Measurements from ENCODE around the gene LUC7L3. TPM values are rescaled to one million over a fixed set of nuclear protein-coding genes. Genes with fewer than 3 reads are reported as not detected.
"Not testable (repeated sequence)": the region's sequence is repeated elsewhere in the genome, so short reads cannot be mapped to it uniquely, and the experiment has no call there.

Gene LUC7L3
- total RNA-seq, 4 donors from 2014 or later: 31.6 to 70.2 (median 51.6) TPM

DNA sequence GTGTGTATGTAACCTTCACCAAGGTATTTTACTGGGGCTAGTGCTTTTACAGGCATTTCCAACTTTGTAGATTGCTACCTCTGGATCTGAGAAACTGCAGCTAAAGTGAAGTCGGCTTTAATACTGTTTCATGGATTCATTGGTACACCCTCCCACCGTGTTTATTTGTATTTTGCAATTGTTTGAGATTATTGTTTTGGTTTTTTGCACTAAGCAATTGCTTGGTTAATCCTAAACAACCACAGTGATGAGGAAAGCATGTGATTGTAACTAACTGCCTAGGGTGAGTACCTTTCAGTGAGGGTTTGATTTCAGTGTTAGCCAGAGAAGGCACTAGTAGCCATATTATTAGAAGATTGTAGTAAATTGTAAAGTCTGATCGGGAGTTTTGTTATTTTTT, 3.3 kb downstream of the LUC7L3 start:
- no peak overlapping the region for H3K4me3 ChIP-seq (ENCODE audit: low read depth, poor library complexity, severe bottlenecking)
- DNase-seq (ENCODE audit: low spot score in 2 of 2): no peak
- WGBS, 2 donors: 36 to 39% methylated on average over 3 of the region's 3 CpGs
- intact Hi-C loops (cut with DNase I; ENCODE audit: low total_unique reads): no loop called here
- TF ChIP-seq POLR2A (IDR thresholded peaks at IDR 0.05) (no peak), CTCF (IDR thresholded peaks at IDR 0.05) (no peak)

- intact Hi-C loops (cut with DNase I; ENCODE audit: low total_unique reads); DNase-seq (ENCODE audit: low spot score in 2 of 2); H3K4me3 ChIP-seq (ENCODE audit: low read depth, poor library complexity, severe bottlenecking): not testable (repeated sequence)
- 90 to 95% methylated on average over 6 of the region's 6 CpGs for WGBS, 2 donors
These were observed 5.2 kb downstream of the LUC7L3 start for GRCh38 chr17:50724622-50725021.

GRCh38 chr17:50725769-50726655, 6.6 kb downstream of the LUC7L3 start:
- intact Hi-C loops (cut with DNase I; ENCODE audit: low total_unique reads): no loop called here
- TF ChIP-seq CTCF (IDR thresholded peaks at IDR 0.05) (no peak), POLR2A (IDR thresholded peaks at IDR 0.05) (no peak)
- DNase-seq (ENCODE audit: low spot score in 2 of 2): no peak
- no peak overlapping the region for H3K4me3 ChIP-seq (ENCODE audit: low read depth, poor library complexity, severe bottlenecking)
- 77 to 80% methylated on average over 12 of the region's 12 CpGs for WGBS, 2 donors

DNA sequence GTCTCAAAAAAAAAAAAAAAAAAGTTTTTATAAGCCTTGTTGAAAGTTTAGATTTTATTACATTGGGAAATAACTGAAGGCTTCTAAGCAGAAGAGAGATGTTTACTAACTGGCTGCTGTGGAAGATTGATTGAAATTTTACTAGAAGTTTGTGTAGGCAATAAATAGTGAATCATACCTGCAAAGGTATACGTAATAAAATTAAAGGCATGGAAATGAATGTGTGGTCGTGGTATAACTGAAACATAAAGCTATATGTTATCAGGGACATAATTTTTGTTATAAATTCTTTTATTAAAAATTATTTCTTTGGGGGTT, 8.7 kb downstream of the LUC7L3 start:
- H3K4me3 ChIP-seq (ENCODE audit: low read depth, poor library complexity, severe bottlenecking): no peak overlapping the region
- intact Hi-C loops (cut with DNase I; ENCODE audit: low total_unique reads): no loop called here
- no peak for DNase-seq (ENCODE audit: low spot score in 2 of 2)
- no peak for TF ChIP-seq POLR2A (IDR thresholded peaks at IDR 0.05)
- no peak for TF ChIP-seq CTCF (IDR thresholded peaks at IDR 0.05)
- 76 to 80% methylated on average over 2 of the region's 2 CpGs for WGBS, 2 donors

DNA sequence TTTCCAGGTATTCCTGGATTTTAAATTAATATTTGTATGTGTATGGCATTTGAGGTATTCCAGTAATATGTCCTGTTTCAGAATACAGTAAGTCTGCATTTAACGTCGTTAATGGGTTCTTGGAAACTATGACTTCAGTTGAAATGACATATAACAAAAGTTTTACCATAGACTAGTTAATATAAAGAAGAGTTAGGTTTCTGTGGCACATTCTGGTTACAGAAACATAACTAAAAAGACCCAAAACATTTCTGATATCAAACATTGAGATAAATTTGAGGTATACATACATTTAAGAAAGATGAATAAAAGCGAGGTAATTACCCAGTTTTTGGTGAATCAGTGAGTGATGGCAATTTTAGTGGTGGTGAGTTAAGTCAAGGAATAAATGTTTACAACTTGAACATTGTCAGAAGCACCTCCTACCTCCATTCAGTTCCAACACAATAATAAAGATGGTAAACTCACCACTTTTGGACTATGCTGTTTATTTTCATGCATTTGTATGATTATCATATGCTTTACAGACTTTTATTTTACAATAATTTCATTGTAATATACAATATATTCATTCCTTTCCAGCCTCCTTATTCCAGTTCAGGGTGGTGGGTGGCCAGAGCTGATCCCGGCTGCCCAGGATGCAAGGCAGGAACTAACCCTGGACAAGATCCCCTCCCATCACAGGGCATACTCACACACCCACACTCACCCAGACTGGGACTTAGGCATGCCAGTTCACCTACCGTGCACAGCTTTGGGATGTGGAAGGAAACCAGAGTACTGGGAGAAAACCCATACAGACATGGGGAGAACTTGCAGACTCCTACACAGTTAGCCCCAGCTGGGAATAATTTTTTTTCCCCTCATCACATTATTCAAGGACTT, 9.7 kb downstream of the LUC7L3 start:
- intact Hi-C loops (cut with DNase I; ENCODE audit: low total_unique reads): no loop called here
- no peak overlapping the region for H3K4me3 ChIP-seq (ENCODE audit: low read depth, poor library complexity, severe bottlenecking)

More for the DNA sequence above, 9.7 kb downstream of the LUC7L3 start:
- DNase-seq (ENCODE audit: low spot score in 2 of 2): no peak
- TF ChIP-seq POLR2A (IDR thresholded peaks at IDR 0.05) (no peak), CTCF (IDR thresholded peaks at IDR 0.05) (no peak)
- WGBS, 2 donors: 59 to 66% methylated on average over 5 of the region's 5 CpGs

All from lower leg skin (tissue), 4 donors.